ENCODE measurements around the gene LSM10. TPM values are rescaled to one million over a fixed set of nuclear protein-coding genes. Genes with fewer than 3 reads are reported as not detected.

Gene LSM10
- total and polyA plus RNA-seq, 9 donors, result 20.0 to 49.3 (median 37.8) TPM

GRCh38 chr1:36401602-36402503 lies 4.1 kb upstream of the LSM10 start:
- Histone ChIP-seq H3K27me3 (no peaks in the 10 kb centered on the region), H3K4me1 (ENCODE audit: insufficient read depth) (no peaks in the 10 kb centered on the region), H3K9me3 (no peaks in the 10 kb centered on the region), H3K27ac (no peak overlapping the region), H3K4me3 (no peak overlapping the region), H3K36me3 (no peaks in the 10 kb centered on the region)
- peak in 1 of 5 donors; percentile 21 for DNase-seq
- WGBS, 3 donors, result 89 to 96% (median 92%) methylated on average over 11 to 12 of the region's 12 CpGs
- intact Hi-C loops (cut with DNase I), result no loop called here
- TF ChIP-seq POLR2A (IDR thresholded peaks at IDR 0.05) (no peak), EP300 (IDR thresholded peaks at IDR 0.05) (no peak)

- TF ChIP-seq POLR2A (IDR thresholded peaks at IDR 0.05), result no peak
- no peak for TF ChIP-seq CTCF (IDR thresholded peaks at IDR 0.05)
- no peak for TF ChIP-seq EP300 (IDR thresholded peaks at IDR 0.05)
- H3K9me3 ChIP-seq, result no peaks in the 10 kb centered on the region
- intact Hi-C loops (cut with DNase I), result no loop called here
- 67 to 81% (median 76%) methylated on average over 22 of the region's 22 CpGs for WGBS, 3 donors
- DNase-seq, result peak in 3 of 5 donors; percentile 28 to 52 (median 49)
- no peak overlapping the region for H3K27ac ChIP-seq
- H3K27me3 ChIP-seq, result no peaks in the 10 kb centered on the region
- no peaks in the 10 kb centered on the region for H3K36me3 ChIP-seq
- H3K4me3 ChIP-seq, result no peak overlapping the region
- H3K4me1 ChIP-seq (ENCODE audit: insufficient read depth), result peaks cover 3% of the 10 kb centered on the region
Observed at GRCh38 chr1:36400825-36401601, 3.3 kb upstream of the LSM10 start.

- Histone ChIP-seq H3K9me3 (no peaks in the 10 kb centered on the region), H3K27me3 (no peaks in the 10 kb centered on the region), H3K27ac (no peak overlapping the region), H3K4me1 (ENCODE audit: insufficient read depth) (peaks cover 3% of the 10 kb centered on the region), H3K36me3 (no peaks in the 10 kb centered on the region), H3K4me3 (no peak overlapping the region)
- TF ChIP-seq POLR2A (IDR thresholded peaks at IDR 0.05) (no peak), CTCF (IDR thresholded peaks at IDR 0.05) (no peak)
- intact Hi-C loops (cut with DNase I), result no loop called here
- DNase-seq, result peak in 1 of 5 donors; percentile 24
- WGBS, 3 donors, result 87 to 92% (median 90%) methylated on average over 10 of the region's 10 CpGs
Observed at GRCh38 chr1:36400514-36400824, 2.8 kb upstream of the LSM10 start.

GRCh38 chr1:36398370-36398977 lies 766 bp upstream of the LSM10 start:
- Histone ChIP-seq H3K36me3 (no peaks in the 10 kb centered on the region), H3K4me3 (no peak overlapping the region), H3K27me3 (no peaks in the 10 kb centered on the region), H3K9me3 (no peaks in the 10 kb centered on the region), H3K27ac (no peak overlapping the region), H3K4me1 (ENCODE audit: insufficient read depth) (peaks cover 3% of the 10 kb centered on the region)
- DNase-seq, result peak in 1 of 5 donors; percentile 15
- intact Hi-C loops (cut with DNase I), result no loop called here
- TF ChIP-seq POLR2A (IDR thresholded peaks at IDR 0.05) (no peak), CTCF (IDR thresholded peaks at IDR 0.05) (no peak), EP300 (IDR thresholded peaks at IDR 0.05) (no peak)
- WGBS, 3 donors, result 76 to 83% (median 82%) methylated on average over 7 of the region's 7 CpGs
